OCI-LY7 (cell line): ENCODE measurements around the gene SRRM2. TPM values are rescaled to one million over a fixed set of nuclear protein-coding genes. Genes with fewer than 3 reads are reported as not detected.

Experiments used
- BruUV-seq: library from RNA; stranded (reverse); fragments of 400-500 nt; replicated peaks from 2 replicates; lab custom pipeline; 2021; lab: Mats Ljungman, UMichigan
- CTCF ChIA-PET: fragments of 300-600 bp; sonication (Branson Sonifier 250); formaldehyde crosslinking; loops from one replicate; lab custom pipeline; 2022; ENCODE audit warnings: antibody characterized with exemption; ENCODE audit not compliant: unreplicated experiment; lab: Charles Lee
- POLR2A ChIA-PET: fragments of 300-600 bp; sonication (Branson Sonifier 250); formaldehyde crosslinking; loops from one replicate; lab custom pipeline; 2022; ENCODE audit warnings: antibody characterized with exemption; lab: Charles Lee
- DNase-seq: peaks from one replicate; pipeline ENCODE4 v3.0.0-alpha.2; 2015; ENCODE audit warnings: low spot score
- H2AFZ ChIP-seq: fragments of 200-600 bp; sonication (generic), shearing (Covaris generic); 2 replicates; pipeline ENCODE4 v1.6.1; 2014; ENCODE audit warnings: mild to moderate bottlenecking, antibody characterized with exemption, low read length, moderate library complexity
- H3K27ac ChIP-seq: fragments of 200-600 bp; sonication (generic); 2 replicates; pipeline ENCODE4 v1.5.1; 2014; ENCODE audit warnings: mixed run types, low read depth, mild to moderate bottlenecking, moderate library complexity, low read length, inconsistent platforms; ENCODE audit not compliant: poor library complexity, severe bottlenecking
- H3K36me3 ChIP-seq: fragments of 200-600 bp; sonication (generic); 2 replicates; pipeline ENCODE4 v1.6.1; 2014; ENCODE audit warnings: mild to moderate bottlenecking, antibody characterized with exemption, low read length, moderate library complexity, mixed read lengths; ENCODE audit not compliant: insufficient read depth
- H3K4me1 ChIP-seq: fragments of 200-600 bp; sonication (generic); 2 replicates; pipeline ENCODE4 v1.5.1; 2014; ENCODE audit warnings: mild to moderate bottlenecking, low read length; ENCODE audit not compliant: insufficient read depth, poor library complexity, severe bottlenecking
- H3K4me2 ChIP-seq: fragments of 200-600 bp; sonication (generic); 2 replicates; pipeline ENCODE4 v1.6.1; 2014; ENCODE audit warnings: mild to moderate bottlenecking, low read length
- H3K4me3 ChIP-seq: fragments of 200-600 bp; sonication (generic); 2 replicates; pipeline ENCODE4 v1.5.1; 2014; ENCODE audit warnings: mild to moderate bottlenecking, low read depth, low read length; ENCODE audit not compliant: poor library complexity, severe bottlenecking
- H3K79me2 ChIP-seq: fragments of 200-600 bp; sonication (generic); 2 replicates; pipeline ENCODE4 v1.6.1; 2016; ENCODE audit warnings: low read depth, mild to moderate bottlenecking, low read length, moderate library complexity, mixed read lengths; ENCODE audit not compliant: insufficient read depth
- H3K9me2 ChIP-seq: fragments of 200-600 bp; sonication (generic); 2 replicates; pipeline ENCODE4 v1.6.1; 2016; ENCODE audit warnings: mild to moderate bottlenecking, low read length, mixed read lengths; ENCODE audit not compliant: insufficient read depth
- H3K9me3 ChIP-seq: fragments of 200-600 bp; sonication (generic); 2 replicates; pipeline ENCODE4 v1.6.1; 2014; ENCODE audit warnings: mild to moderate bottlenecking, mixed run types, low read length, mixed read lengths
- H4K20me1 ChIP-seq: fragments of 200-600 bp; sonication (generic); 2 replicates; pipeline ENCODE4 v1.6.1; 2014; ENCODE audit warnings: mild to moderate bottlenecking, antibody characterized with exemption, low read length, moderate library complexity, mixed read lengths; ENCODE audit not compliant: insufficient read depth
- EZH2phosphoT487 ChIP-seq: fragments of 200-600 bp; sonication (generic); IDR thresholded peaks from 2 replicates; pipeline ENCODE4 v1.6.1; 2018; ENCODE audit warnings: low read depth, borderline replicate concordance, mild to moderate bottlenecking, mixed run types, antibody characterized with exemption, low read length, moderate library complexity, mixed read lengths
- intact Hi-C: fragments of 100-400 bp; cut with micrococcal nuclease; formaldehyde crosslinking; loops from one replicate; pipeline ENCODE4 v1.10.0; 2022; ENCODE audit not compliant: unreplicated experiment
- total RNA-seq, 2 experiments: library from RNA; depleted of rRNA in 1 of 2; stranded (reverse); fragments of >200 nt in 1 of 2; shearing (Covaris generic) in 1 of 2; gene quantifications; 2 replicates each; pipeline ENCODE4 v1.2.3, GENCODE V29; 2014 to 2022
- TF ChIP-seq, protein P1 (sequence below): fragments of 200-600 bp; sonication (generic); conservative IDR thresholded peaks from 2 replicates; pipeline ENCODE4 v1.5.1; 2014; ENCODE audit warnings: mild to moderate bottlenecking, antibody characterized with exemption, low read length, moderate library complexity, mixed read lengths

SRRM2 gene
- total RNA-seq, 2 experiments from 2014 or later: 208 to 819 TPM

DNA sequence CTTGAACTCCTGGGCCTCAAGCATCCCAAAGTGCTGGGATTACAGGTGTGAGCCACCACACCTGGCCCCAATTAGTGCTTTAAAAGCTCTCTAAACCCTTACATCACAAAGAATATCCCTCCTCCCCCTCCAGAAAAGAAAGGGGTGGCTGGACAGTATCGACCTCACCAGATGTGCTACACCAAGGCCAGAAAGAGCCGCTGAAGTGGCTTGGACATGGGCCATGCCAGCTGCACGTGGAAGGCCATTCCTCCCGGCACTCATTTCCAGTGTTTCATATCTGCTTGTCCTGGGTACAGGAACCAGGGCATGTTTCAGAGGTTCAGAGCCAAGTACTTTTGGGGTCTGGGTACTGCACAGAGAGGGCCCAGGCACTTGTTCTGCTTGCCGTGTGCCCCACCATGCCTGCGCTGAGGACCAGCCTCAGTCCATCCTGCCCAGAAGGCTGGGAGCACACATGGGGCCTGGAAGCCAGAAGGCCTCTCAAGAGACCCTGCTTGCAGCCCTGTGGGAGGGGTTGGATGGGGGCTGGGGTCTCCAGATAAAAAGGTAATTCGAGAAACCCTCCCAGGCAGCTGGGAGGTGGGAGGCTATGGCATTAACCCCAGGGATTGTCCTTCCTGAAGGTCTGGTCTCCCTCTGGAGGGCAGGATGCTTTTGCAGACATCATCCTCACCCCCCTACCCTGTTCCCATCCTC lies 3.5 kb upstream of the SRRM2 start:
- DNase-seq: no peak
- CTCF ChIA-PET: no interaction called here
- POLR2A ChIA-PET: no interaction called here
- BruUV-seq: no TSS peak
- Histone ChIP-seq H2AFZ (no peak overlapping the region), H3K4me3 (no peak overlapping the region), H4K20me1 (peaks cover 9% of the 10 kb centered on the region; the same call in 1 of the 2 replicates), H3K4me1 (peaks cover 14% of the 10 kb centered on the region), H3K4me2 (no peak overlapping the region), H3K36me3 (peaks cover 17% of the 10 kb centered on the region), H3K79me2 (peaks cover 30% of the 10 kb centered on the region), H3K9me2 (no peaks in the 10 kb centered on the region), H3K27ac (no peak overlapping the region), H3K9me3 (no peaks in the 10 kb centered on the region)
- intact Hi-C loops: no loop called here
- TF ChIP-seq, protein P1, sequence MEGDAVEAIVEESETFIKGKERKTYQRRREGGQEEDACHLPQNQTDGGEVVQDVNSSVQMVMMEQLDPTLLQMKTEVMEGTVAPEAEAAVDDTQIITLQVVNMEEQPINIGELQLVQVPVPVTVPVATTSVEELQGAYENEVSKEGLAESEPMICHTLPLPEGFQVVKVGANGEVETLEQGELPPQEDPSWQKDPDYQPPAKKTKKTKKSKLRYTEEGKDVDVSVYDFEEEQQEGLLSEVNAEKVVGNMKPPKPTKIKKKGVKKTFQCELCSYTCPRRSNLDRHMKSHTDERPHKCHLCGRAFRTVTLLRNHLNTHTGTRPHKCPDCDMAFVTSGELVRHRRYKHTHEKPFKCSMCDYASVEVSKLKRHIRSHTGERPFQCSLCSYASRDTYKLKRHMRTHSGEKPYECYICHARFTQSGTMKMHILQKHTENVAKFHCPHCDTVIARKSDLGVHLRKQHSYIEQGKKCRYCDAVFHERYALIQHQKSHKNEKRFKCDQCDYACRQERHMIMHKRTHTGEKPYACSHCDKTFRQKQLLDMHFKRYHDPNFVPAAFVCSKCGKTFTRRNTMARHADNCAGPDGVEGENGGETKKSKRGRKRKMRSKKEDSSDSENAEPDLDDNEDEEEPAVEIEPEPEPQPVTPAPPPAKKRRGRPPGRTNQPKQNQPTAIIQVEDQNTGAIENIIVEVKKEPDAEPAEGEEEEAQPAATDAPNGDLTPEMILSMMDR: no peak
- no peak for TF ChIP-seq EZH2phosphoT487

DNA sequence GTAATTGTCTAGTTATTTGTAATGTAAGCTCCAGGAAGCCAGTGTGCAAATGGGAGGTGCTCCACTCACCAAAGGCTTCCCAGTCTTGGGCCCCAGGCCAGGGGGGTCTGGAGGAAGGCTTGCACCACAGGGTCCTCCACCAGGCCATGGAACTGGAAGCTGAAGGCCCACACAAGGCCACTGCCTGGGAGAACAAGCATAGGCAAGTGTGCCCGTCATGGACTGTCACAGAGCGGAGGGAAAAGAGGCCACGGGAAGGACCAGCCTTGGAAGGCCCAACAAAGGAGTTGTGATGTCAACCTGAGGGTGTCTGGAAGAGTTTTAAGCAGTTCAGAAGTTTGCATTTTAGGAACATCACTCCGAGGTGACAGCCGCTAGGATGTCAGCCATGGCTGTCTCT lies 3.0 kb upstream of the SRRM2 start:
- Histone ChIP-seq H3K36me3 (peaks cover 23% of the 10 kb centered on the region), H3K4me1 (peaks cover 19% of the 10 kb centered on the region)
- CTCF ChIA-PET: no interaction called here

More for the DNA sequence above, 3.0 kb upstream of the SRRM2 start:
- no peaks in the 10 kb centered on the region for H3K9me2 ChIP-seq
- TF ChIP-seq EZH2phosphoT487: no peak
- TF ChIP-seq, protein P1: no peak
- POLR2A ChIA-PET: no interaction called here
- H3K9me3 ChIP-seq: no peaks in the 10 kb centered on the region
- H4K20me1 ChIP-seq: peaks cover 14% of the 10 kb centered on the region
- H3K4me3 ChIP-seq: no peak overlapping the region
- H3K4me2 ChIP-seq: no peak overlapping the region
- no peak for DNase-seq
- H2AFZ ChIP-seq: no peak overlapping the region
- no TSS peak for BruUV-seq
- no peak overlapping the region for H3K27ac ChIP-seq
- intact Hi-C loops: no loop called here
- H3K79me2 ChIP-seq: peaks cover 35% of the 10 kb centered on the region
